Subcutaneous adipose tissue (tissue), 4 donors: Measurements from ENCODE around the gene HOMER1. TPM values are rescaled to one million over a fixed set of nuclear protein-coding genes. Genes with fewer than 3 reads are reported as not detected.

ENCODE experiments used
- CTCF ChIP-seq: fragments of 450-650 bp; IDR thresholded peaks from one replicate; pipeline ENCODE4 v1.5.1; 2016; ENCODE audit warnings: low read depth, mild to moderate bottlenecking, control low read depth, antibody characterized with exemption, moderate library complexity
- total RNA-seq, 4 donors: library from RNA; depleted of rRNA; stranded (reverse); fragments of >200 nt; gene quantifications; one replicate each; pipeline ENCODE4 v1.1.0, GENCODE V29; 2016

Gene HOMER1
- total RNA-seq, 4 donors from 2014 or later, result 1.5 to 7.2 (median 3.7) TPM

GRCh38 chr5:79454043-79454442, 59.9 kb downstream of the HOMER1 start:
- TF ChIP-seq CTCF, result no peak

DNA sequence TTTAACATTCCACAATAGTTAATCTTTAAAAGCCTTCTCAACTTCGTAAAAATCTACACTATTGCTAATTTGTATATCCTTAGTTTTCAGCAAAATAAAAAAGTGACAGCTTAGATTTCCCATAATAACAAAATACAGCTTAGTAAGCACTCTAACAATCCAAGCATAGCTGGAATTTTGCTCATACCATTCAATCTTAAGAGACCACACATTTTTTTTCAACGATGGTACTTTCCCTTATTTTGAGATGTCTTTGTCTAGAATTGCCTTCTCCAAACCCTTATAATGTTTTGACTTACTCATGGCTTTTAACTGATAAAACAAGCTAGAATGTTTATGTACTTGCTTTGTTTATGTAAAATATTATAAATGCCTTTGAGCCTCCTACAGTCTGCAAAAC, 65.6 kb downstream of the HOMER1 start:
- no peak for TF ChIP-seq CTCF

DNA sequence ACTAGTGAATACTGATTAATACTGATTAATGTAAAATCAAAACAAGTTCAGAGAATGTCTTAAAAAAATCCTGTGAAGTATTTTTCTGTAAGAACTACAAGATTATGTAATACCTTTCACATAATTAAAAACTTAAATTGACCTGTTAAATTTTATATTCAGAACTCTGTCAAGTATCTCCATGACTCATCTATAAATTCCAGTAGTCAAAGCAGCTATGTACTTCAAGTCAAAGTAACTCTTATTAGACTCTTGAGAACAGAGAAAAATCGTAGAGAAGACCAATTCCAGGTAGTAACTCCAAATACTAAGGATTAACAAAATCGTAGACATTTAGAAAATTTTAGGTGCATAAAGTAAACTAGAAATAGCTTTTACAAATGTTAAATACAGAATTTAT, 77.1 kb downstream of the HOMER1 start:
- TF ChIP-seq CTCF, result no peak

DNA sequence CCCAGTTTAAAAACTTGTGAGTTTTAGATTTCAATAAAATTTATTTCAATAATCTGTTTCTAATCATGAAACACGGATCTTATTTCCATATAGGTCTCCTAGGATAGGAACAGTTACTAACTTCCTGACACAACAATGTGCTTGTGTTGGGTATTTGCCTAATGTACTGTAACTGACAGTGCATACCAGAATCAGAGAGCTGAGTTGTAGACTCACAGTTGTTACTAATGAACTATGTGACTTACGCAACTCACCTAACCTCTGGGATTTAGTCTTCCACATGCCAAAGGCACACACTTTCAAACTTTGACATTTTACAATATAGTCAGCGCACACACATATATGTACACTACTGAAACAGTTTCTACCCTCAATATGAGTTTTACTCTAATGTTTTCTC, 77.7 kb downstream of the HOMER1 start:
- TF ChIP-seq CTCF, result no peak

DNA sequence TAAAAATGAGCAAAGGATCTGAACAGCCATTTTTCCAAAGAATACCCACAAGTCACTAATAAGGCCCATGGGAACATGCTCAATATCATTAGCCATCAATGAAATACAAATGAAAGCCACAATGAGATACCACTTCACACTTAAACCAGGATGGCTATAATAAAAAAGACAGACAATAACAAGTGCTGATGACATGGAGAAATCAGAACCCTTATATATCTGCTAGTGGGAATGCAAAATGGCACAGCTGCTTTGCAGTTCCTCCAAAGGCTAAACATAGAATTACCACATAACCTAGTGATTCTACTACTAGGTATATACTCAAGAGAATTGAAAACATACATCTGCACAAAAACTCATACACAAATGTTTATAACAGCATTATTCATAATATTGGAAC, 83.7 kb downstream of the HOMER1 start:
- TF ChIP-seq CTCF, result no peak

GRCh38 chr5:79423296-79423695, 90.6 kb downstream of the HOMER1 start:
- TF ChIP-seq CTCF, result no peak

- no peak for TF ChIP-seq CTCF
Observed at GRCh38 chr5:79420248-79420647, 93.7 kb downstream of the HOMER1 start.
